Liver (tissue), 9 donors: Measurements from ENCODE around the gene FOXD2. TPM values are rescaled to one million over a fixed set of nuclear protein-coding genes. Genes with fewer than 3 reads are reported as not detected.

Experiments
- DNase-seq: peaks from one replicate; pipeline ENCODE4 v3.0.0-alpha.2; 2017; ENCODE audit warnings: low spot score
- H3K27ac ChIP-seq, 2 donors: one replicate each; pipeline ENCODE4 v1.7.0; 2013; ENCODE audit warnings: inconsistent platforms in 2 of 2, low read length in 2 of 2, control low read depth in 1 of 2, low read depth in 1 of 2, mild to moderate bottlenecking in 1 of 2
- H3K27me3 ChIP-seq, 4 donors: one replicate each; pipeline versions ENCODE4 v1.6.1 to v1.7.0; 2013; ENCODE audit warnings: low read length in 3 of 4, inconsistent platforms in 1 of 4, mild to moderate bottlenecking in 1 of 4, moderate library complexity in 1 of 4; ENCODE audit not compliant: control insufficient read depth in 4 of 4, insufficient read depth in 4 of 4
- H3K36me3 ChIP-seq, 4 donors: one replicate each; pipeline versions ENCODE4 v1.6.1 to v1.7.0; 2013; ENCODE audit warnings: low read length in 3 of 4, mild to moderate bottlenecking in 3 of 4, low read depth in 1 of 4, moderate library complexity in 1 of 4; ENCODE audit not compliant: control insufficient read depth in 4 of 4, insufficient read depth in 3 of 4
- H3K4me1 ChIP-seq, 4 donors: one replicate each; pipeline versions ENCODE4 v1.6.1 to v1.7.0; 2013; ENCODE audit warnings: low read length in 3 of 4, mild to moderate bottlenecking in 3 of 4, moderate library complexity in 1 of 4; ENCODE audit not compliant: control insufficient read depth in 4 of 4, insufficient read depth in 4 of 4
- H3K4me3 ChIP-seq, 3 donors: one replicate each; pipeline versions ENCODE4 v1.6.1 to v1.7.0; 2013; ENCODE audit warnings: low read length in 3 of 3, control low read depth in 1 of 3, low read depth in 1 of 3, mild to moderate bottlenecking in 1 of 3
- H3K9ac ChIP-seq, 2 donors: one replicate each; pipeline ENCODE4 v1.7.0; 2013; ENCODE audit warnings: low read length in 2 of 2, mild to moderate bottlenecking in 2 of 2, moderate library complexity in 2 of 2, control low read depth in 1 of 2, low read depth in 1 of 2
- H3K9me3 ChIP-seq, 4 donors: one replicate each; pipeline versions ENCODE4 v1.6.1 to v1.7.0; 2013; ENCODE audit warnings: low read length in 3 of 4; ENCODE audit not compliant: control insufficient read depth in 4 of 4
- CTCF ChIP-seq: fragments of 150-350 bp; IDR thresholded peaks from 2 replicates; pipeline ENCODE4 v1.5.1; 2017; ENCODE audit warnings: improper control_type of control experiment, low read depth, low read length; ENCODE audit not compliant: missing input control
- FOXA1 ChIP-seq: IDR thresholded peaks from 2 replicates; pipeline ENCODE4 v1.6.1; 2016; ENCODE audit warnings: antibody characterized with exemption
- FOXA2 ChIP-seq: IDR thresholded peaks from 2 replicates; pipeline ENCODE4 v1.6.1; 2016; ENCODE audit warnings: antibody characterized with exemption
- HNF4A ChIP-seq, 2 donors: conservative IDR thresholded peaks; 2 replicates each; pipeline ENCODE4 v1.6.1; 2016; ENCODE audit warnings: antibody characterized with exemption in 2 of 2, mild to moderate bottlenecking in 2 of 2
- JUND ChIP-seq, 2 donors: IDR thresholded peaks; 2 replicates each; pipeline ENCODE4 v1.6.1; 2016; ENCODE audit warnings: antibody characterized with exemption in 2 of 2
- MAX ChIP-seq: IDR thresholded peaks from 2 replicates; pipeline ENCODE4 v1.6.1; 2016; ENCODE audit warnings: antibody characterized with exemption
- NR2F2 ChIP-seq: IDR thresholded peaks from 2 replicates; pipeline ENCODE4 v1.6.1; 2016; ENCODE audit warnings: antibody characterized with exemption
- SP1 ChIP-seq: IDR thresholded peaks from 2 replicates; pipeline ENCODE4 v1.6.1; 2018; ENCODE audit warnings: antibody characterized with exemption, mild to moderate bottlenecking
- TAF1 ChIP-seq: conservative IDR thresholded peaks from 2 replicates; pipeline ENCODE4 v1.6.1; 2016; ENCODE audit warnings: antibody characterized with exemption, mild to moderate bottlenecking
- YY1 ChIP-seq: IDR thresholded peaks from 2 replicates; pipeline ENCODE4 v1.6.1; 2016; ENCODE audit warnings: antibody characterized with exemption, mild to moderate bottlenecking
- ZBTB33 ChIP-seq: IDR thresholded peaks from 2 replicates; pipeline ENCODE4 v1.6.1; 2016; ENCODE audit warnings: antibody characterized with exemption
- WGBS: extraction: QIAGEN DNeasy Blood & Tissue Kit; methylation state at CpG from one replicate; pipeline ENCODE4 v1.1.7; 2013; 5-methylcytosine and 5-hydroxymethylcytosine counted together
- polyA plus RNA-seq, 2 donors: library from polyadenylated mRNA; stranded (reverse) in 1 of 2; unstranded in 1 of 2; fragments of 200-250 nt in 1 of 2; fragments of >200 nt in 1 of 2; fragmentation: Nextera tagmentation in 1 of 2; extraction: Ambion mirVana in 1 of 2; gene quantifications; one replicate each; pipeline versions ENCODE4 v1.2.1 to v1.2.3, GENCODE V29; 2013 to 2015
- total RNA-seq, 2 donors: library from RNA; depleted of rRNA; stranded (reverse); fragments of >200 nt; gene quantifications; one replicate each; pipeline ENCODE4 v1.2.3, GENCODE V29; 2014
- donor health status: healthy.
- donor health status: healthy.
- donor health status: healthy.
- donor health status: healthy.
- donor health status: healthy.

Gene FOXD2
- total and polyA plus RNA-seq, 4 donors: 0.05 to 0.17 (median 0.08) TPM; not detected in 1

GRCh38 chr1:47415728-47416318, 22.0 kb upstream of the FOXD2 start, which contains the start of gene FOXE3:
Gene FOXE3 (plus strand): TSS chr1:47416285. CDS start chr1:47416316, 31 bp downstream.
- no peak within 1 kb of the TSS for H3K27ac ChIP-seq
- peaks cover 0 to 8% (median 3%) of the 10 kb centered on the region in 4 donors for H3K4me1 ChIP-seq

GRCh38 chr1:47416319-47417169, 21.3 kb upstream of the FOXD2 start:
- peaks cover 0 to 7% (median 3%) of the 10 kb centered on the region in 4 donors for H3K27me3 ChIP-seq
- H3K36me3 ChIP-seq: no peaks in the 10 kb centered on the region
- 4% methylated on average over 134 of the region's 134 CpGs for WGBS
- TF ChIP-seq NR2F2 (no peak), CTCF (no peak), ZBTB33 (no peak), SP1 (no peak), FOXA2 (no peak), TAF1 (no peak), YY1 (no peak), MAX (no peak), FOXA1 (no peak), HNF4A (conservative IDR thresholded peaks at IDR 0.05) (no peak), JUND (IDR thresholded peaks at IDR 0.05) (no peak)
- no peak overlapping the region for H3K27ac ChIP-seq
- no peak overlapping the region for H3K9ac ChIP-seq
- no peaks in the 10 kb centered on the region for H3K9me3 ChIP-seq
- DNase-seq: no peak
- H3K4me1 ChIP-seq: peaks cover 0 to 8% (median 3%) of the 10 kb centered on the region in 4 donors
- peak overlapping the region in 1 of 3 donors; percentile 31 for H3K4me3 ChIP-seq

More at GRCh38 chr1:47415728-47416318, 22.0 kb upstream of the FOXD2 start, which contains the start of gene FOXE3:
- no peak for DNase-seq
- H3K9me3 ChIP-seq: no peaks in the 10 kb centered on the region
- peaks cover 0 to 7% (median 3%) of the 10 kb centered on the region in 4 donors for H3K27me3 ChIP-seq
- H3K9ac ChIP-seq: no peak within 1 kb of the TSS
- 24% methylated on average over 21 of the region's 21 CpGs for WGBS
- no peaks in the 10 kb centered on the region for H3K36me3 ChIP-seq
- H3K4me3 ChIP-seq: peak within 1 kb of the TSS in 1 of 3 donors; percentile 31
- TF ChIP-seq FOXA1 (no peak), NR2F2 (no peak), YY1 (no peak)
